Fibroblast of villous mesenchyme (primary cell): ENCODE results near the gene ZNF367. TPM values are rescaled to one million over a fixed set of nuclear protein-coding genes. Genes with fewer than 3 reads are reported as not detected.

Source experiments
- DNase-seq: peaks from one replicate; pipeline ENCODE4 v3.0.0-alpha.2; 2010; ENCODE audit warnings: low read depth
- H3K4me3 ChIP-seq: 2 replicates; pipeline ENCODE4 v1.5.1; 2011; ENCODE audit warnings: low read depth, mild to moderate bottlenecking, low read length
- total RNA-seq: library from RNA; depleted of rRNA; stranded (reverse); fragments of >200 nt; gene quantifications from 2 replicates; pipeline ENCODE4 v1.2.3, GENCODE V29; 2012
- TF ChIP-seq, protein P1 (sequence below): IDR thresholded peaks from 2 replicates; pipeline ENCODE4 v1.5.1; 2012; ENCODE audit warnings: low read depth, mild to moderate bottlenecking, low read length; ENCODE audit not compliant: insufficient read depth

Gene ZNF367
- total RNA-seq, result 4.8 and 5.6 TPM in 2 replicates

DNA sequence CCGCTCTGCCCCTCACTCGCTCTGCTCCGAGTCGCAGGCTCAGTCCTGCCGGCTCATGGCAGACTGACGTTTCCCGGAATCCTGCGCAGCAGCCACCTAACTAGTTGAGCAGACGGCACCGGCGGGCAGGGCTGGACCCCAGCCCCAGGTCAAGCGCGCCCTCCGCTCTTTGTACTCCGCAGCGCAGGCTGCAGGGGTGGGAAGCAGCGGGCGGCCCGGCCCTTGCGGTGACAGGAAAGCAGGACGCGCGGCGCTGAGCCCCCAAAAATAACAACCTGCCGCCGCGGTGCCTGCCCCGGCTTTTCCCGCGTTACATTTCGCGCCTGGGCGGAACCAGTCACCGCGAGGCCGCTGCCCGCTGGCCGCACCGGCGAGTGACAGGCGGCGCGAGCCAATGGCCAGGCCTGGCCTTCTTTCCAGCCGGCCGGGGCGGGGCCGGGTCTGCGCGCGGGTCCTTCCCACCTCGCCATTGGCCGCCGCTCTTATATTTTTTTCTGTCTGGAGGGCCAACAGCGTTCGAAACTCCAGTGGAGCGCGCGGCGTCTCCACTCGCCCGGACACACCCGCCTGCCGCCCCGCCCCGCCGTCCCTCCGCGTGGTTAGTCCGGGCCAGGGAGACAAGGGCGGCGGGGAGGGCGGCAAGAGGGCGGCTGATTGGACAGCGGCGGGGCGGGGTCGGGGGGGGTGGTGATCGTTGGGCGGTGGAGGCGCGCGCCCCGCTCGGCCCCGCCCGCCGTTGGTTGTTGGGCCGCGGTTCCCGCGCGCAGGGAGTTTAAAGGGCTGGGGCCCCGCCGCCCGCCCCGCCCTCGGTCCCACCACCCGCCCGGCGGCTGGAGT lies at the start of gene ZNF367:
Gene ZNF367 (minus strand): TSS at position 288 of the 837 bp plus-strand sequence. CDS start 338 bp downstream, outside the sequence.
- TF ChIP-seq, protein P1, sequence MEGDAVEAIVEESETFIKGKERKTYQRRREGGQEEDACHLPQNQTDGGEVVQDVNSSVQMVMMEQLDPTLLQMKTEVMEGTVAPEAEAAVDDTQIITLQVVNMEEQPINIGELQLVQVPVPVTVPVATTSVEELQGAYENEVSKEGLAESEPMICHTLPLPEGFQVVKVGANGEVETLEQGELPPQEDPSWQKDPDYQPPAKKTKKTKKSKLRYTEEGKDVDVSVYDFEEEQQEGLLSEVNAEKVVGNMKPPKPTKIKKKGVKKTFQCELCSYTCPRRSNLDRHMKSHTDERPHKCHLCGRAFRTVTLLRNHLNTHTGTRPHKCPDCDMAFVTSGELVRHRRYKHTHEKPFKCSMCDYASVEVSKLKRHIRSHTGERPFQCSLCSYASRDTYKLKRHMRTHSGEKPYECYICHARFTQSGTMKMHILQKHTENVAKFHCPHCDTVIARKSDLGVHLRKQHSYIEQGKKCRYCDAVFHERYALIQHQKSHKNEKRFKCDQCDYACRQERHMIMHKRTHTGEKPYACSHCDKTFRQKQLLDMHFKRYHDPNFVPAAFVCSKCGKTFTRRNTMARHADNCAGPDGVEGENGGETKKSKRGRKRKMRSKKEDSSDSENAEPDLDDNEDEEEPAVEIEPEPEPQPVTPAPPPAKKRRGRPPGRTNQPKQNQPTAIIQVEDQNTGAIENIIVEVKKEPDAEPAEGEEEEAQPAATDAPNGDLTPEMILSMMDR, result no peak

GRCh38 chr9:96467784-96468183 lies 49.6 kb upstream of the ZNF367 start:
- H3K4me3 ChIP-seq, result no peak overlapping the region
- no peak for DNase-seq
- TF ChIP-seq, protein P1, result no peak

More for the DNA sequence above, at the start of gene ZNF367:
- peak; percentile 99 for DNase-seq
- H3K4me3 ChIP-seq, result peak within 1 kb of the TSS; percentile 92

DNA sequence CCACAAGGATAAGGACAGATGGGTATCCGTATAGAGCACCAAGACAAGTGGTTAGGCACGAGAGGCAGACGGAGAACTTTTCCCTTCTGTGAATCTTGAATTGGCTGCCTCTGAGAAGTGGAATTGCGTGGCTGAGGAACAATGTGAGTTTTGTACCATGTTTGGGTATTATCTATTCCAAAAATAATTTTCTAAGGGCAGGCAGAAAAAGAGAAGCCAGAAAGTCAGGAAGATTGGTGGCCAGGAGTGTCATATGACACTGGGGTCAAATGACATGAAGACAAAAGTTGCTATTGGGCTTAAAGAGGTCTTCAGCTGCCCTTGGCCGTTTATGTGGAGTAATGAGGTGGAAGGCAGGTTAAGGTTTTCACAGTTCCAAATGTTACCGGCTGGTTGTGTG lies 46.3 kb upstream of the ZNF367 start:
- no peak for DNase-seq
- H3K4me3 ChIP-seq, result no peak overlapping the region
- TF ChIP-seq, protein P1, result no peak

DNA sequence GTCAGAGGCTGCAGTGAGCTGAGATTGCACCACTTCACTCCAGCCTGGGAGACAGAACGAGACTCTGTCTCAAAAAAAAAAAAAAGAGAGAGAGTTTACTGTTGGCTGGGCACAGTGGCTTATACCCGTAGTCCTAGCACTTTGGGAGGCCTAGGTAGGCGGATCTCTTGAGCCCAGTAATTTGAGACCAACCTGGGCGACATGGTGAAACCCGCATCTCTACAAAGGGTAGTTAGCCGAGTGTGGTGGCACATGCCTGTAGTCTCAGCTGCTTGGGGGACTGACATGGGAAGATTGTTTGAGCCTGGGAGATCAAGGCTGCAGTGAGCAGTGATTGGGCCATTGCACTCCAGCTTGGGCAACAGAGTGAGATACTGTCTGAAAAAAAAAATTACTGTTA lies 44.4 kb upstream of the ZNF367 start:
- TF ChIP-seq, protein P1, result no peak
- no peak overlapping the region for H3K4me3 ChIP-seq
- no peak for DNase-seq

GRCh38 chr9:96461336-96461735 lies 43.2 kb upstream of the ZNF367 start:
- TF ChIP-seq, protein P1, result no peak
- no peak overlapping the region for H3K4me3 ChIP-seq
- DNase-seq, result peak; percentile 86

GRCh38 chr9:96460882-96461281 lies 42.7 kb upstream of the ZNF367 start:
- peak; percentile 85 for DNase-seq
- TF ChIP-seq, protein P1, result no peak
- no peak overlapping the region for H3K4me3 ChIP-seq
